T-helper 2 cell treated with Interferon-gamma antibody and Interleukin-4, amounts not matched to agents 100 ng/mL and 5 ng/mL, for 36 hours (primary cell): ENCODE data around the gene OR11H6. TPM values are rescaled to one million over a fixed set of nuclear protein-coding genes. Genes with fewer than 3 reads are reported as not detected.
"Not testable (repeated sequence)": the region's sequence is repeated elsewhere in the genome, so short reads cannot be mapped to it uniquely, and the experiment has no call there.

Source experiments
- intact Hi-C: fragments of 100-400 bp; cut with micrococcal nuclease; formaldehyde crosslinking; loops from one replicate; pipeline ENCODE4 v1.15.1; 2023
- total RNA-seq: library from RNA; stranded (reverse); gene quantifications from 2 replicates; pipeline ENCODE4 v1.2.3, GENCODE V29; 2022

OR11H6 gene
- not detected in 2 replicates for total RNA-seq

- intact Hi-C loops = no loop called here
Observed at GRCh38 chr14:20223410-20223809, at the start of gene OR11H6. Gene OR11H6 (plus strand): TSS chr14:20223710. CDS start chr14:20223710, 0 bp downstream.

GRCh38 chr14:20174205-20174604 is 49.3 kb upstream of the OR11H6 start:
- intact Hi-C loops = not testable (repeated sequence)

GRCh38 chr14:20176330-20176729 is 47.2 kb upstream of the OR11H6 start:
- intact Hi-C loops = no loop called here

GRCh38 chr14:20177433-20177974 is 46.0 kb upstream of the OR11H6 start:
- intact Hi-C loops = no loop called here

GRCh38 chr14:20179218-20179617 is 44.3 kb upstream of the OR11H6 start:
- intact Hi-C loops = no loop called here

- intact Hi-C loops = no loop called here
Observed at GRCh38 chr14:20179880-20180279, 43.6 kb upstream of the OR11H6 start.

GRCh38 chr14:20180486-20180885 is 43.0 kb upstream of the OR11H6 start:
- intact Hi-C loops = no loop called here

GRCh38 chr14:20184181-20184580 is 39.3 kb upstream of the OR11H6 start:
- intact Hi-C loops = no loop called here

- intact Hi-C loops = no loop called here
Observed at GRCh38 chr14:20190596-20190995, 32.9 kb upstream of the OR11H6 start, which contains the start of gene OR11G2. Gene OR11G2 (plus strand): TSS chr14:20190896. CDS start chr14:20197438, 6,542 bp downstream.

- intact Hi-C loops = no loop called here
Observed at GRCh38 chr14:20191396-20191795, 32.1 kb upstream of the OR11H6 start.

GRCh38 chr14:20194101-20194500 is 29.4 kb upstream of the OR11H6 start:
- intact Hi-C loops = no loop called here

- intact Hi-C loops = not testable (repeated sequence)
Observed at GRCh38 chr14:20195170-20195569, 28.3 kb upstream of the OR11H6 start.

GRCh38 chr14:20195911-20196310 is 27.6 kb upstream of the OR11H6 start:
- intact Hi-C loops = no loop called here

GRCh38 chr14:20197459-20197858 is 26.1 kb upstream of the OR11H6 start:
- intact Hi-C loops = no loop called here

GRCh38 chr14:20198991-20199390 is 24.5 kb upstream of the OR11H6 start:
- intact Hi-C loops = no loop called here

- intact Hi-C loops = no loop called here
Observed at GRCh38 chr14:20204721-20205120, 18.8 kb upstream of the OR11H6 start.

GRCh38 chr14:20209595-20209994 is 13.9 kb upstream of the OR11H6 start:
- intact Hi-C loops = no loop called here

- intact Hi-C loops = not testable (repeated sequence)
Observed at GRCh38 chr14:20212406-20212805, 11.1 kb upstream of the OR11H6 start.

- intact Hi-C loops = no loop called here
Observed at GRCh38 chr14:20215196-20215595, 8.3 kb upstream of the OR11H6 start.

GRCh38 chr14:20219033-20219432 is 4.5 kb upstream of the OR11H6 start:
- intact Hi-C loops = no loop called here

- intact Hi-C loops = no loop called here
Observed at GRCh38 chr14:20228681-20229080, 5.2 kb downstream of the OR11H6 start, which contains the start of gene OR11H7. Gene OR11H7 (plus strand): TSS chr14:20228981.

GRCh38 chr14:20235415-20235814 is 11.9 kb downstream of the OR11H6 start:
- intact Hi-C loops = not testable (repeated sequence)

- intact Hi-C loops = no loop called here
Observed at GRCh38 chr14:20247646-20248246, 24.2 kb downstream of the OR11H6 start.
